ENCODE results near the gene ORM1.

The ORM1 gene

GRCh38 chr9:114309096-114309495 lies 13.8 kb upstream of the ORM1 start:
- no peaks in the 10 kb centered on the region for H3K36me3 ChIP-seq (ENCODE audit: control insufficient read depth in 2 of 2, insufficient read depth in 1 of 2, low read length in 2 of 2)
- no peak for TF ChIP-seq ZNF23 (tag by site-specific recombination; IDR thresholded peaks at IDR 0.05; ENCODE audit: borderline replicate concordance)
- TF ChIP-seq ZNF473 (tag by site-specific recombination; IDR thresholded peaks at IDR 0.05) = no peak
- TF ChIP-seq ZNF274 (IDR thresholded peaks at IDR 0.05; ENCODE audit: low read length) = no peak
- TF ChIP-seq ZNF274 (tag by site-specific recombination; IDR thresholded peaks at IDR 0.05; ENCODE audit: borderline replicate concordance) = no peak
- no peak for TF ChIP-seq ZNF280D (tag by site-specific recombination; IDR thresholded peaks at IDR 0.05)
- no peak for TF ChIP-seq ZNF596 (tag by site-specific recombination; IDR thresholded peaks at IDR 0.05)
- TF ChIP-seq ZBTB21 (tag by site-specific recombination; IDR thresholded peaks at IDR 0.05) = no peak
- no peak for TF ChIP-seq ZNF202 (tag by site-specific recombination; IDR thresholded peaks at IDR 0.05; ENCODE audit: borderline replicate concordance)
- TF ChIP-seq ZBTB8A (tag by site-specific recombination; IDR thresholded peaks at IDR 0.05) = no peak
- TF ChIP-seq ZNF221 (tag by site-specific recombination; IDR thresholded peaks at IDR 0.05; ENCODE audit: borderline replicate concordance) = no peak
- TF ChIP-seq ZNF555 (tag by site-specific recombination; conservative IDR thresholded peaks at IDR 0.05) = no peak
- no peak for TF ChIP-seq ZNF660 (tag by site-specific recombination; IDR thresholded peaks at IDR 0.05)
- H3K4me3 ChIP-seq (ENCODE audit: low read depth, low read length) = no peak overlapping the region
- H3K9me3 ChIP-seq (ENCODE audit: control insufficient read depth, insufficient read depth, low read depth, low read length) = no peaks in the 10 kb centered on the region
- H3K4me1 ChIP-seq (ENCODE audit: control insufficient read depth, insufficient read depth, low read length) = no peaks in the 10 kb centered on the region; the same call in 1 of the 2 replicates
- ChIA-PET POLR2A (no interaction called here), CTCF (interaction anchor here (1.0 to 2.4 kb wide), 2 partner anchors 202 to 572 kb away, joined by 3 to 14 read pairs; no protein-coding TSS in a partner anchor)
- H3K27ac ChIP-seq (ENCODE audit: extremely low read depth, low read depth, low read length) = no peak overlapping the region

GRCh38 chr9:114310471-114311450 lies 12.1 kb upstream of the ORM1 start:
- POLR2A ChIA-PET = no interaction called here
- Histone ChIP-seq H3K9me3 (ENCODE audit: control insufficient read depth, insufficient read depth, low read depth, low read length) (no peaks in the 10 kb centered on the region), H3K36me3 (ENCODE audit: control insufficient read depth in 2 of 2, insufficient read depth in 1 of 2, low read length in 2 of 2) (no peaks in the 10 kb centered on the region), H3K4me3 (ENCODE audit: low read depth, low read length) (no peak overlapping the region), H3K4me1 (ENCODE audit: control insufficient read depth, insufficient read depth, low read length) (no peaks in the 10 kb centered on the region; the same call in 1 of the 2 replicates), H3K27ac (ENCODE audit: extremely low read depth, low read depth, low read length) (no peak overlapping the region)
- TF ChIP-seq ZNF19 (tag by site-specific recombination; IDR thresholded peaks at IDR 0.05; ENCODE audit: low read depth) = no peak
- TF ChIP-seq ZNF585B (tag by site-specific recombination; IDR thresholded peaks at IDR 0.05) = no peak
- no peak for TF ChIP-seq BCL6B (tag by site-specific recombination; IDR thresholded peaks at IDR 0.05)
- TF ChIP-seq ZSCAN30 (tag by site-specific recombination; IDR thresholded peaks at IDR 0.05) = no peak
- TF ChIP-seq MYNN (tag by site-specific recombination; IDR thresholded peaks at IDR 0.05; ENCODE audit: borderline replicate concordance) = no peak
- CTCF ChIA-PET = interaction anchor here (0.6 to 2.4 kb wide), 5 partner anchors 9 to 228 kb away, joined by 3 to 14 read pairs (median 3); no protein-coding TSS in a partner anchor

Measured in HEK293 (cell line).